OCI-LY7 (cell line): ENCODE measurements around the gene ISM2. TPM values are rescaled to one million over a fixed set of nuclear protein-coding genes. Genes with fewer than 3 reads are reported as not detected.

Source experiments
- BruUV-seq: library from RNA; stranded (reverse); fragments of 400-500 nt; replicated peaks from 2 replicates; lab custom pipeline; 2021; lab: Mats Ljungman, UMichigan
- CTCF ChIA-PET: fragments of 300-600 bp; sonication (Branson Sonifier 250); formaldehyde crosslinking; loops from one replicate; lab custom pipeline; 2022; ENCODE audit warnings: antibody characterized with exemption; ENCODE audit not compliant: unreplicated experiment; lab: Charles Lee
- POLR2A ChIA-PET: fragments of 300-600 bp; sonication (Branson Sonifier 250); formaldehyde crosslinking; loops from one replicate; lab custom pipeline; 2022; ENCODE audit warnings: antibody characterized with exemption; lab: Charles Lee
- DNase-seq: peaks from one replicate; pipeline ENCODE4 v3.0.0-alpha.2; 2015; ENCODE audit warnings: low spot score
- H2AFZ ChIP-seq: fragments of 200-600 bp; sonication (generic), shearing (Covaris generic); 2 replicates; pipeline ENCODE4 v1.6.1; 2014; ENCODE audit warnings: mild to moderate bottlenecking, antibody characterized with exemption, low read length, moderate library complexity
- H3K27ac ChIP-seq: fragments of 200-600 bp; sonication (generic); 2 replicates; pipeline ENCODE4 v1.5.1; 2014; ENCODE audit warnings: mixed run types, low read depth, mild to moderate bottlenecking, moderate library complexity, low read length, inconsistent platforms; ENCODE audit not compliant: poor library complexity, severe bottlenecking
- H3K36me3 ChIP-seq: fragments of 200-600 bp; sonication (generic); 2 replicates; pipeline ENCODE4 v1.6.1; 2014; ENCODE audit warnings: mild to moderate bottlenecking, antibody characterized with exemption, low read length, moderate library complexity, mixed read lengths; ENCODE audit not compliant: insufficient read depth
- H3K4me1 ChIP-seq: fragments of 200-600 bp; sonication (generic); 2 replicates; pipeline ENCODE4 v1.5.1; 2014; ENCODE audit warnings: mild to moderate bottlenecking, low read length; ENCODE audit not compliant: insufficient read depth, poor library complexity, severe bottlenecking
- H3K4me2 ChIP-seq: fragments of 200-600 bp; sonication (generic); 2 replicates; pipeline ENCODE4 v1.6.1; 2014; ENCODE audit warnings: mild to moderate bottlenecking, low read length
- H3K4me3 ChIP-seq: fragments of 200-600 bp; sonication (generic); 2 replicates; pipeline ENCODE4 v1.5.1; 2014; ENCODE audit warnings: mild to moderate bottlenecking, low read depth, low read length; ENCODE audit not compliant: poor library complexity, severe bottlenecking
- H3K79me2 ChIP-seq: fragments of 200-600 bp; sonication (generic); 2 replicates; pipeline ENCODE4 v1.6.1; 2016; ENCODE audit warnings: low read depth, mild to moderate bottlenecking, low read length, moderate library complexity, mixed read lengths; ENCODE audit not compliant: insufficient read depth
- H3K9me2 ChIP-seq: fragments of 200-600 bp; sonication (generic); 2 replicates; pipeline ENCODE4 v1.6.1; 2016; ENCODE audit warnings: mild to moderate bottlenecking, low read length, mixed read lengths; ENCODE audit not compliant: insufficient read depth
- H3K9me3 ChIP-seq: fragments of 200-600 bp; sonication (generic); 2 replicates; pipeline ENCODE4 v1.6.1; 2014; ENCODE audit warnings: mild to moderate bottlenecking, mixed run types, low read length, mixed read lengths
- H4K20me1 ChIP-seq: fragments of 200-600 bp; sonication (generic); 2 replicates; pipeline ENCODE4 v1.6.1; 2014; ENCODE audit warnings: mild to moderate bottlenecking, antibody characterized with exemption, low read length, moderate library complexity, mixed read lengths; ENCODE audit not compliant: insufficient read depth
- CTCF ChIP-seq: fragments of 200-600 bp; sonication (generic); conservative IDR thresholded peaks from 2 replicates; pipeline ENCODE4 v1.5.1; 2014; ENCODE audit warnings: mild to moderate bottlenecking, antibody characterized with exemption, low read length, moderate library complexity, mixed read lengths
- EZH2phosphoT487 ChIP-seq: fragments of 200-600 bp; sonication (generic); IDR thresholded peaks from 2 replicates; pipeline ENCODE4 v1.6.1; 2018; ENCODE audit warnings: low read depth, borderline replicate concordance, mild to moderate bottlenecking, mixed run types, antibody characterized with exemption, low read length, moderate library complexity, mixed read lengths
- intact Hi-C: fragments of 100-400 bp; cut with micrococcal nuclease; formaldehyde crosslinking; loops from one replicate; pipeline ENCODE4 v1.10.0; 2022; ENCODE audit not compliant: unreplicated experiment
- total RNA-seq, 2 experiments: library from RNA; depleted of rRNA in 1 of 2; stranded (reverse); fragments of >200 nt in 1 of 2; shearing (Covaris generic) in 1 of 2; gene quantifications; 2 replicates each; pipeline ENCODE4 v1.2.3, GENCODE V29; 2014 to 2022

The ISM2 gene
- total RNA-seq, 2 experiments from 2014 or later, result not detected

- intact Hi-C loops, result no loop called here
- TF ChIP-seq EZH2phosphoT487, result no peak
- no peak for TF ChIP-seq CTCF
- Histone ChIP-seq H3K4me3 (no peak overlapping the region), H3K9me3 (no peaks in the 10 kb centered on the region), H3K27ac (no peak overlapping the region), H3K79me2 (no peaks in the 10 kb centered on the region), H3K4me1 (peaks cover 4% of the 10 kb centered on the region), H3K36me3 (peaks cover 9% of the 10 kb centered on the region), H3K4me2 (no peak overlapping the region), H4K20me1 (no peaks in the 10 kb centered on the region), H3K9me2 (no peaks in the 10 kb centered on the region), H2AFZ (no peak overlapping the region)
- POLR2A ChIA-PET, result no interaction called here
- no peak for DNase-seq
- CTCF ChIA-PET, result no interaction called here
- no TSS peak for BruUV-seq
These were observed 24.7 kb downstream of the ISM2 start for GRCh38 chr14:77473921-77474320.

- H3K9me2 ChIP-seq, result no peaks in the 10 kb centered on the region
- H3K36me3 ChIP-seq, result peaks cover 43% of the 10 kb centered on the region
- POLR2A ChIA-PET, result no interaction called here
- H3K79me2 ChIP-seq, result no peaks in the 10 kb centered on the region
- TF ChIP-seq CTCF, result no peak
- no peak for TF ChIP-seq EZH2phosphoT487
- H3K9me3 ChIP-seq, result no peaks in the 10 kb centered on the region
- BruUV-seq, result no TSS peak
- DNase-seq, result no peak
- intact Hi-C loops, result no loop called here
- H3K27ac ChIP-seq, result no peak overlapping the region
- H3K4me3 ChIP-seq, result no peak overlapping the region
- H3K4me1 ChIP-seq, result no peaks in the 10 kb centered on the region
- CTCF ChIA-PET, result no interaction called here
- H2AFZ ChIP-seq, result no peak overlapping the region
- H4K20me1 ChIP-seq, result peaks cover 4% of the 10 kb centered on the region
- H3K4me2 ChIP-seq, result no peak overlapping the region
These were observed 28.3 kb downstream of the ISM2 start for GRCh38 chr14:77470224-77470870.

- ChIA-PET CTCF (no interaction called here), POLR2A (no interaction called here)
- peaks cover 4% of the 10 kb centered on the region for H4K20me1 ChIP-seq
- H3K9me3 ChIP-seq, result no peaks in the 10 kb centered on the region
- DNase-seq, result no peak
- intact Hi-C loops, result no loop called here
- no peak overlapping the region for H3K27ac ChIP-seq
- no peaks in the 10 kb centered on the region for H3K79me2 ChIP-seq
- no peak overlapping the region for H3K4me3 ChIP-seq
- H3K4me2 ChIP-seq, result no peak overlapping the region
- TF ChIP-seq CTCF, result no peak
- no peak for TF ChIP-seq EZH2phosphoT487
- H2AFZ ChIP-seq, result no peak overlapping the region
- H3K9me2 ChIP-seq, result no peaks in the 10 kb centered on the region
- BruUV-seq, result no TSS peak
- H3K4me1 ChIP-seq, result no peaks in the 10 kb centered on the region
- H3K36me3 ChIP-seq, result peaks cover 51% of the 10 kb centered on the region
These were observed 29.1 kb downstream of the ISM2 start for GRCh38 chr14:77469539-77469938.
